ENCODE results near the gene ANKRD23.

GRCh38 chr2:96888072-96889011 lies 44.5 kb upstream of the ANKRD23 start:
- no peak for TF ChIP-seq GATA2 (IDR thresholded peaks at IDR 0.05; ENCODE audit: low read depth, low read length)
- TF ChIP-seq GATA3 (IDR thresholded peaks at IDR 0.05; ENCODE audit: low read depth, low read length) = no peak
